ENCODE measurements around the gene AGBL4.

DNA sequence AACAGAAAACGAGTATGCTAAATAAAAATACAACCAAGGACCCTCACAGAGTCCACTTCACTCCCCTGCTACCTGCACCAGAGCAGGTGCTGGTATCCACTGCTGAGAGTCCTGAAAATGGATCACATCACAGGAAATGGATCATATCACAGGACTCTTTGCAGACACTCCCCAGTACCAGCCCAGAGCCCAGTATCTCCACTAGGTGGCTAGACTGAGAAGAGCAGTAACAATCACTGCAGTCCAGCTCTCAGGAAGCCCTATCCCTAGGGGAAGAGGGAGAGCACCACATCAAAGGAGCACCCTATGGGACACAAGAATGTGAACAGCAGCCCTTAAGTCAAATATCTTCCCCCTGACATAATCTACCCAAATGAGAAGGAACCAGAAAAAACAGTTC is 28.0 kb downstream of the AGBL4 start:
- no peak for TF ChIP-seq POLR2A (IDR thresholded peaks at IDR 0.05)
- TF ChIP-seq, protein P1, sequence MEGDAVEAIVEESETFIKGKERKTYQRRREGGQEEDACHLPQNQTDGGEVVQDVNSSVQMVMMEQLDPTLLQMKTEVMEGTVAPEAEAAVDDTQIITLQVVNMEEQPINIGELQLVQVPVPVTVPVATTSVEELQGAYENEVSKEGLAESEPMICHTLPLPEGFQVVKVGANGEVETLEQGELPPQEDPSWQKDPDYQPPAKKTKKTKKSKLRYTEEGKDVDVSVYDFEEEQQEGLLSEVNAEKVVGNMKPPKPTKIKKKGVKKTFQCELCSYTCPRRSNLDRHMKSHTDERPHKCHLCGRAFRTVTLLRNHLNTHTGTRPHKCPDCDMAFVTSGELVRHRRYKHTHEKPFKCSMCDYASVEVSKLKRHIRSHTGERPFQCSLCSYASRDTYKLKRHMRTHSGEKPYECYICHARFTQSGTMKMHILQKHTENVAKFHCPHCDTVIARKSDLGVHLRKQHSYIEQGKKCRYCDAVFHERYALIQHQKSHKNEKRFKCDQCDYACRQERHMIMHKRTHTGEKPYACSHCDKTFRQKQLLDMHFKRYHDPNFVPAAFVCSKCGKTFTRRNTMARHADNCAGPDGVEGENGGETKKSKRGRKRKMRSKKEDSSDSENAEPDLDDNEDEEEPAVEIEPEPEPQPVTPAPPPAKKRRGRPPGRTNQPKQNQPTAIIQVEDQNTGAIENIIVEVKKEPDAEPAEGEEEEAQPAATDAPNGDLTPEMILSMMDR (IDR thresholded peaks at IDR 0.05 in 8 of 11, conservative IDR thresholded peaks at IDR 0.05 in 3 of 11): no peak
